SK-N-SH treated with all-trans-retinoic acid at 6 μM for 48 hours (cell line): ENCODE measurements around the gene MLKL.

Experiments used
- ATAC-seq: fragments of 200-7000 bp; cut with Tn5 transposase; 3 replicates; pipeline ENCODE4 v1.9.1; 2020; ENCODE audit warnings: mild to moderate bottlenecking, moderate library complexity
- ARNTL ChIP-seq: fragments of 450-650 bp; formaldehyde crosslinking; IDR thresholded peaks from 2 replicates; pipeline ENCODE4 v1.5.0; 2020; ENCODE audit warnings: low read depth, mild to moderate bottlenecking, moderate library complexity, borderline replicate concordance
- ISL1 ChIP-seq: fragments of 250-450 bp; sonication (Bioruptor Pico); IDR thresholded peaks from 2 replicates; pipeline ENCODE4 v2.1.2; 2022; ENCODE audit warnings: mild to moderate bottlenecking, moderate library complexity
- ZC3H10 ChIP-seq: fragments of 250-450 bp; sonication (Bioruptor Pico); IDR thresholded peaks from 2 replicates; pipeline ENCODE4 v1.5.1; 2021; ENCODE audit warnings: mild to moderate bottlenecking, moderate library complexity
- TF ChIP-seq, protein P1 (sequence below): fragments of 250-450 bp; sonication (Bioruptor Pico); IDR thresholded peaks from 2 replicates; pipeline ENCODE4 v1.5.1; 2021; ENCODE audit warnings: mild to moderate bottlenecking, moderate library complexity

Gene MLKL

DNA sequence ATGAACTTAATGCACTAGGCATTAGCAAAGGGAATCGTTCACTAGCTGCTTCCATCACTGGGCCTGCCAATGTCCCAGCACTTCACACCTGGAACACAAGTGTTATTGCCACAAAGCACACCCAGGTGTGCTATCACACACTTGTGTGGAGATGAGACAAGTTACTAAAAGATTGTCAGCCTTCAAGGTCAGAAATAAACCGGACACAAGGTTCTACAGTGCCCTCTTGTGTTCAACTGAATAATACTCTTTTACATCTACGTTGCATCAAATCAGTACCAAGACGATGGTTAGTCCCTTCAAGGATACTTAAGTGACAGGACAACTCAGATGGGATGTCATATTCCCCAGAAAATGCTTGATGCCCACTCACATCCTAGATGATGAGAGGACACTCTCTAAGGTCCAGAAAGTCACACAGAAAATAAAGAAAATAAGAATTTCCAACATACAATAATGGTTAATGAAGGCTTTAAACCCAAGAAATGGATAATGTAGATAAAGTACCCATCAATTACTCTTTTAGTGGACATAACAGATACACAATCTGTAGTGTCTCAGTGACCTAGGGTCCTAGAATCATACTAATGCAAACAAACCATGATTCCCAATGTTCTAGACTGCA is 77.3 kb downstream of the MLKL start:
- TF ChIP-seq ARNTL (CRISPR knock-in tag) = no peak
- TF ChIP-seq ZC3H10 (CRISPR knock-in tag) = no peak
- TF ChIP-seq ISL1 (CRISPR knock-in tag) = no peak
- peak; percentile 78 for ATAC-seq

DNA sequence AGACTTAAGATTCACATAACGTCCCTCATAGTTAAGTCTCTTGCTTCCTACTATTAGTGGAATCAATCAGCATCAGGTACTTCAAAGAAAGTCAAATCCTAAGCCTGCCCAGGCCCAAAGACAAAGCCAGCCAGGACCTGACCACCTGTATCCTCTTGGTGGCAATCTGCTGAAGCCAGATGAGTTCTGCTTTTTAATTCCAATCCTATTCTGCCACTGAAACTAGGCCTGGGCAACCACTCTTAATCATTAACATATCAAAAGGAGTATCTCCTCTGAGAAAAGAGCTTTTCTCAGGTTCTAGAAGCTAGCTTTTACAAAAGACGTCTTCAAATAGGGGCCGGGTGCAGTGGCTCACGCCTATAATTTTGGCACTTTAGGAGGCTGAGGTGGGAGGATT is 78.7 kb downstream of the MLKL start:
- ATAC-seq = no peak
- TF ChIP-seq, protein P1, sequence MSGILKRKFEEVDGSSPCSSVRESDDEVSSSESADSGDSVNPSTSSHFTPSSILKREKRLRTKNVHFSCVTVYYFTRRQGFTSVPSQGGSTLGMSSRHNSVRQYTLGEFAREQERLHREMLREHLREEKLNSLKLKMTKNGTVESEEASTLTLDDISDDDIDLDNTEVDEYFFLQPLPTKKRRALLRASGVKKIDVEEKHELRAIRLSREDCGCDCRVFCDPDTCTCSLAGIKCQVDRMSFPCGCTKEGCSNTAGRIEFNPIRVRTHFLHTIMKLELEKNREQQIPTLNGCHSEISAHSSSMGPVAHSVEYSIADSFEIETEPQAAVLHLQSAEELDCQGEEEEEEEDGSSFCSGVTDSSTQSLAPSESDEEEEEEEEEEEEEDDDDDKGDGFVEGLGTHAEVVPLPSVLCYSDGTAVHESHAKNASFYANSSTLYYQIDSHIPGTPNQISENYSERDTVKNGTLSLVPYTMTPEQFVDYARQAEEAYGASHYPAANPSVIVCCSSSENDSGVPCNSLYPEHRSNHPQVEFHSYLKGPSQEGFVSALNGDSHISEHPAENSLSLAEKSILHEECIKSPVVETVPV (CRISPR knock-in tag) = no peak
